ENCODE data around the gene PLB1.
A peak's percentile ranks its signal among the peaks of the same experiment; 100 is the strongest.

Gene PLB1

DNA sequence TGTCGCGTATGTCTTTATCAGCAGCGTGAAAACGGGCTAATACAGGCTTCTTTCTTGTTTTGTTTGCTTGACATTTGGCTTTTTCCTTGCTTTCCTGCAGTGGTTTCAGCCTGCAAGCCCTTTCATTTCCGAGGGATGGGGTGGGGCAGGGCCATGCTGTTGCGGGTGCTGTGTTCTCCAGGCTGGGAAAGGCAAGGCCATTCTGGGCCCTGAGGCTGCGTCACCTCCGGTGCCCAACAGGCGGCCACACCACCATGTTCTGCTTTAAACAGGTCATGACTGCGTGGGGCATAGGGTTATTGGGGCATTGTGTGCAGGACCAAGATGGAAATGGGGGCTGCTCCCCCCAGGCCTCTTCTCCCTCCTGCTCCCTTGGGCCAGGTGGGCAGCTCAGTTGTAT lies 38.6 kb upstream of the PLB1 start:
- peak; percentile 15 for TF ChIP-seq CTCF (IDR thresholded peaks at IDR 0.05; ENCODE audit: insufficient read depth, low read depth, low read length, missing control alignments)
- H3K4me3 ChIP-seq (ENCODE audit: low read depth, low read length): no peak overlapping the region
- no peak for DNase-seq (ENCODE audit: low read depth)

DNA sequence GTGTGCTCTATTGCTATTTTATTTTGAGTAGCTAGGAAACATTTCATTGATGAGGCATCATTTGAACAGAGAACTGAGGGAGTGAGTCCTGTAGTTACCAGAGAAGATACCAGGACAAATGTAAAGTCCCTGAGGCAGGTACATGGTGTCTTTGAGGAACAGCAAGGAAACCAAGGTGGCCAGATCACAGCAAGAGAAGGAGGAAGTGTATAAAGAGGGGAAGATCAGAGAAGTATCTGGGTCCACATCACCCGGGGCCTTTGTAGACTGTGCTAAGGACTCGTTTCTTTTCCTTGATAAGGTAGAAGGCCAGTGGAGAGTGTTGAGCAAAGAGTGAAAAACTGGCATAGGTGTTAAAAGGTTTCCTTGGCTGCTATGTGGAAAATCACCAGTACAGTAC lies 34.8 kb upstream of the PLB1 start:
- no peak for TF ChIP-seq CTCF (IDR thresholded peaks at IDR 0.05; ENCODE audit: insufficient read depth, low read depth, low read length, missing control alignments)
- H3K4me3 ChIP-seq (ENCODE audit: low read depth, low read length): no peak overlapping the region
- no peak for DNase-seq (ENCODE audit: low read depth)

- no peak for TF ChIP-seq CTCF (IDR thresholded peaks at IDR 0.05; ENCODE audit: insufficient read depth, low read depth, low read length, missing control alignments)
- no peak overlapping the region for H3K4me3 ChIP-seq (ENCODE audit: low read depth, low read length)
- no peak for DNase-seq (ENCODE audit: low read depth)
Measured at GRCh38 chr2:28462122-28462521, 33.7 kb upstream of the PLB1 start.

- TF ChIP-seq CTCF (IDR thresholded peaks at IDR 0.05; ENCODE audit: insufficient read depth, low read depth, low read length, missing control alignments): no peak
- no peak overlapping the region for H3K4me3 ChIP-seq (ENCODE audit: low read depth, low read length)
- DNase-seq (ENCODE audit: low read depth): no peak
Measured at GRCh38 chr2:28463211-28463816, 32.5 kb upstream of the PLB1 start.

GRCh38 chr2:28463893-28464292 lies 32.0 kb upstream of the PLB1 start:
- DNase-seq (ENCODE audit: low read depth): no peak
- no peak overlapping the region for H3K4me3 ChIP-seq (ENCODE audit: low read depth, low read length)
- TF ChIP-seq CTCF (IDR thresholded peaks at IDR 0.05; ENCODE audit: insufficient read depth, low read depth, low read length, missing control alignments): no peak

GRCh38 chr2:28465148-28465885 lies 30.5 kb upstream of the PLB1 start:
- DNase-seq (ENCODE audit: low read depth): no peak
- TF ChIP-seq CTCF (IDR thresholded peaks at IDR 0.05; ENCODE audit: insufficient read depth, low read depth, low read length, missing control alignments): no peak
- no peak overlapping the region for H3K4me3 ChIP-seq (ENCODE audit: low read depth, low read length)

GRCh38 chr2:28469304-28469703 lies 26.6 kb upstream of the PLB1 start:
- H3K4me3 ChIP-seq (ENCODE audit: low read depth, low read length): no peak overlapping the region
- TF ChIP-seq CTCF (IDR thresholded peaks at IDR 0.05; ENCODE audit: insufficient read depth, low read depth, low read length, missing control alignments): no peak
- no peak for DNase-seq (ENCODE audit: low read depth)
